ENCODE results near the gene LRMDA.

DNA sequence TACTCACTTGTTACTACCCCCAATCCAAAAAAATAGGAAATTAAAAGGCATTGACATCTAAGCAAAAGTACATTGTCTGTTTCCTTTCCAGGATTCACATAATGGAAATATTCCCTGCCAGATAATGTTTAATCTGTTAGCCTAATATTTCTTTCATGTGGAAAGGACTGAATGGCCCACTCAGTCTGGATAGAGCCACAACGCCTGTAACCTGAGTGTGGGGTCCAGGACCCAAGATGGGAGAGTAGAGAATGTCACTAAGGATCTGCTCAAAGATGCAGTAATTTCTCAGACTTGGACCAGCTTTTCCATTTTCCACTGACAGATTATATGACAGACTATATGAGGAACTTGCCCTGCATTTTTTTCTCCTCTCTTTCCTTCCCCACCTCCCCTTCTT lies 1117.3 kb downstream of the LRMDA start:
- TF ChIP-seq, protein P1, sequence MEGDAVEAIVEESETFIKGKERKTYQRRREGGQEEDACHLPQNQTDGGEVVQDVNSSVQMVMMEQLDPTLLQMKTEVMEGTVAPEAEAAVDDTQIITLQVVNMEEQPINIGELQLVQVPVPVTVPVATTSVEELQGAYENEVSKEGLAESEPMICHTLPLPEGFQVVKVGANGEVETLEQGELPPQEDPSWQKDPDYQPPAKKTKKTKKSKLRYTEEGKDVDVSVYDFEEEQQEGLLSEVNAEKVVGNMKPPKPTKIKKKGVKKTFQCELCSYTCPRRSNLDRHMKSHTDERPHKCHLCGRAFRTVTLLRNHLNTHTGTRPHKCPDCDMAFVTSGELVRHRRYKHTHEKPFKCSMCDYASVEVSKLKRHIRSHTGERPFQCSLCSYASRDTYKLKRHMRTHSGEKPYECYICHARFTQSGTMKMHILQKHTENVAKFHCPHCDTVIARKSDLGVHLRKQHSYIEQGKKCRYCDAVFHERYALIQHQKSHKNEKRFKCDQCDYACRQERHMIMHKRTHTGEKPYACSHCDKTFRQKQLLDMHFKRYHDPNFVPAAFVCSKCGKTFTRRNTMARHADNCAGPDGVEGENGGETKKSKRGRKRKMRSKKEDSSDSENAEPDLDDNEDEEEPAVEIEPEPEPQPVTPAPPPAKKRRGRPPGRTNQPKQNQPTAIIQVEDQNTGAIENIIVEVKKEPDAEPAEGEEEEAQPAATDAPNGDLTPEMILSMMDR (IDR thresholded peaks at IDR 0.05) = no peak
- no peak for TF ChIP-seq POLR2A (IDR thresholded peaks at IDR 0.05)
